IMR-90 (cell line): Measurements from ENCODE around the gene SASH1.

Experiments used
- CEBPB ChIP-seq: IDR thresholded peaks from 2 replicates; pipeline ENCODE4 v1.6.1; 2012; ENCODE audit warnings: low read depth, low read length, improper control_type of control experiment
- MAFK ChIP-seq: IDR thresholded peaks from 2 replicates; pipeline ENCODE4 v1.6.1; 2012; ENCODE audit warnings: low read depth, low read length, improper control_type of control experiment
- MAZ ChIP-seq: IDR thresholded peaks from 2 replicates; pipeline ENCODE4 v1.6.1; 2012; ENCODE audit warnings: low read depth, mild to moderate bottlenecking, low read length, improper control_type of control experiment, moderate library complexity, borderline replicate concordance
- POLR2A ChIP-seq: IDR thresholded peaks from 2 replicates; pipeline ENCODE4 v1.6.1; 2012; ENCODE audit warnings: mild to moderate bottlenecking, low read depth, low read length
- RCOR1 ChIP-seq: IDR thresholded peaks from 2 replicates; pipeline ENCODE4 v1.6.1; 2012; ENCODE audit warnings: mild to moderate bottlenecking, low read length, improper control_type of control experiment; ENCODE audit not compliant: insufficient replicate concordance
- RFX5 ChIP-seq: IDR thresholded peaks from 2 replicates; pipeline ENCODE4 v1.8.0; 2012; ENCODE audit warnings: low read depth, mild to moderate bottlenecking, low read length, moderate library complexity
- SMC3 ChIP-seq: fragments of 150-350 bp; IDR thresholded peaks from 2 replicates; pipeline ENCODE4 v1.6.1; 2016; ENCODE audit warnings: low read depth, mild to moderate bottlenecking, antibody characterized with exemption, low read length, moderate library complexity
- TF ChIP-seq, protein P1 (sequence below): conservative IDR thresholded peaks from 2 replicates; pipeline ENCODE4 v1.5.1; 2012; ENCODE audit warnings: mild to moderate bottlenecking, low read depth, low read length, improper control_type of control experiment

DNA sequence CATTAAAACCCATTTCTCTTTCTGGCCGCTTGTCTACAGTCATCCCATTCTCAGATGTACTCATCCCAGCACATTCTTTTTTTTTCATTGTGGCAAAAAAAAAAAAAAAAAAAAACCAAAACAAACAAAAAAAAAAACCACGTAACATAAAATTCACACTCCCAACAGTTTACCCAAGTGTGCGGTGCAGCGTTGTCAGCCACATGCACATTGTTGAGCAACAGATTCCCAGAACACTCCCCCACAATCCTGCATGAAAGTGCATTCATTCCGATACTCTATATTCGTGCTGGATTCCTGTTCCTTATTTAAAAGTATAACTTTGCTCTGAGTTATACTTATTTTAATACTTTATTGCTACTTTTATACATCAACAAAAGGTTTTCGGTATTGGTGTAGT, 96.0 kb downstream of the SASH1 start:
- TF ChIP-seq, protein P1, sequence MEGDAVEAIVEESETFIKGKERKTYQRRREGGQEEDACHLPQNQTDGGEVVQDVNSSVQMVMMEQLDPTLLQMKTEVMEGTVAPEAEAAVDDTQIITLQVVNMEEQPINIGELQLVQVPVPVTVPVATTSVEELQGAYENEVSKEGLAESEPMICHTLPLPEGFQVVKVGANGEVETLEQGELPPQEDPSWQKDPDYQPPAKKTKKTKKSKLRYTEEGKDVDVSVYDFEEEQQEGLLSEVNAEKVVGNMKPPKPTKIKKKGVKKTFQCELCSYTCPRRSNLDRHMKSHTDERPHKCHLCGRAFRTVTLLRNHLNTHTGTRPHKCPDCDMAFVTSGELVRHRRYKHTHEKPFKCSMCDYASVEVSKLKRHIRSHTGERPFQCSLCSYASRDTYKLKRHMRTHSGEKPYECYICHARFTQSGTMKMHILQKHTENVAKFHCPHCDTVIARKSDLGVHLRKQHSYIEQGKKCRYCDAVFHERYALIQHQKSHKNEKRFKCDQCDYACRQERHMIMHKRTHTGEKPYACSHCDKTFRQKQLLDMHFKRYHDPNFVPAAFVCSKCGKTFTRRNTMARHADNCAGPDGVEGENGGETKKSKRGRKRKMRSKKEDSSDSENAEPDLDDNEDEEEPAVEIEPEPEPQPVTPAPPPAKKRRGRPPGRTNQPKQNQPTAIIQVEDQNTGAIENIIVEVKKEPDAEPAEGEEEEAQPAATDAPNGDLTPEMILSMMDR: no peak
- TF ChIP-seq SMC3 (no peak), RFX5 (no peak), RCOR1 (no peak), CEBPB (peak; percentile 38; the same call in 1 of the 2 replicates), MAZ (no peak), MAFK (no peak), POLR2A (no peak)
